ENCODE data around the gene UVRAG.

UVRAG gene

GRCh38 chr11:75802913-75803820, 11.8 kb upstream of the UVRAG start:
- peak; percentile 83 for DNase-seq (ENCODE audit: low read depth, low spot score)

DNA sequence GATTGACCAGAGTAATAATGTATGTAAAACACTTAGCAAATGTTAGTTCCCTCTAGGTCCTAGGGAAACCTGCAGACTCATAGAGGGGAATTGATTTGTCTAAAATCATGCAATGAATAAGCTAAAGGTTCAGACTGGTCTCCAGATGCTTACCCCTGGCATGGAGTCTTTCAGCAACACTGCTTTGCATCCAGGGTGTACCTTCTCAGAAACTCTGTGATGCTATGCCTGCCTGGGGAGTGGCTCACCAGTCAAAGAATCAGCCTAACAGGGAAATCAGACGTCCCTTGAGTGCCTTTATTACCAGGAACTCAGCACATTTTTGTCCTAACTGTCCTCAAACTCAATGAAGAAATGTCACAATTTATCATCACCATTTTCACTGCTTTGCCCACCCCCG, 5.9 kb upstream of the UVRAG start:
- DNase-seq (ENCODE audit: low read depth, low spot score): no peak

DNA sequence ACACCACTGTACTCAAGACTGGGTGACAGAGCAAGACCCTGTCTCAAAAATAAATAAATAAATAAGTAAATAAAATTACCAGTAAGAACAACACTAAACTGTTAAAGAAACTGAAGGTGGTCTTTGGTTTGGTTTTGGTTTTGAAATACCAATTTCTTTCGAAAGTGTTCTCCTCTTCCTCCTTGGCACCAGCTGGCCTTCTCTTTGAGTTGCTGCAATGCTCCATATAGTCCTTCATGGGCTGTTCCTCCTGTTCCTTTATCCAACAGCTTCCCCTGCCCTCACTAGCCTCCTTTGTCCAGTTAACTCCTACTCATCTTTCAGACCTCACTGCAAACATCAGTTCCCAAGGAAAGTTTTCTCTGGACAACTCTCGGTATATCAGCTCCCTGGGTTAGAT, 5.0 kb upstream of the UVRAG start:
- no peak for DNase-seq (ENCODE audit: low read depth, low spot score)

GRCh38 chr11:75810637-75811390, 4.2 kb upstream of the UVRAG start:
- no peak for DNase-seq (ENCODE audit: low read depth, low spot score)

DNA sequence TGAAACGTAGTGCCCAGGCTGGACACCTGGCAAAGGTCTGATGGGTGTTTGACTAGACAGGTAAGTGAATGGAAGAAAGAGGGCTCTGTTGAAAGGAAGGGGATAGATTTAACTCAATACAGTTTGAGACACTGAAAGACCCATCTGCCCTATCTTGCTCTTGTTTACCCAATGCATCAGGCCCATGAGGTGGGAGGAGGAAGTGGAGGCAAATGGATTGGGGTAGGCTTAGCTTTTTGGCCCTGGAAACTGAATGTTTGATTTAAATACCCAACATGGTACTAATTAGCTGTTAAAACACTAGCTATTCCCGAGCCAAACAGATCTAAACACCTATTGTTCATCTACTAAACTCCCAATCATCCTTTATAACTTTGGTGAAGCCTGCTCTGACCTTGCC, 3.5 kb upstream of the UVRAG start:
- DNase-seq (ENCODE audit: low read depth, low spot score): no peak

DNA sequence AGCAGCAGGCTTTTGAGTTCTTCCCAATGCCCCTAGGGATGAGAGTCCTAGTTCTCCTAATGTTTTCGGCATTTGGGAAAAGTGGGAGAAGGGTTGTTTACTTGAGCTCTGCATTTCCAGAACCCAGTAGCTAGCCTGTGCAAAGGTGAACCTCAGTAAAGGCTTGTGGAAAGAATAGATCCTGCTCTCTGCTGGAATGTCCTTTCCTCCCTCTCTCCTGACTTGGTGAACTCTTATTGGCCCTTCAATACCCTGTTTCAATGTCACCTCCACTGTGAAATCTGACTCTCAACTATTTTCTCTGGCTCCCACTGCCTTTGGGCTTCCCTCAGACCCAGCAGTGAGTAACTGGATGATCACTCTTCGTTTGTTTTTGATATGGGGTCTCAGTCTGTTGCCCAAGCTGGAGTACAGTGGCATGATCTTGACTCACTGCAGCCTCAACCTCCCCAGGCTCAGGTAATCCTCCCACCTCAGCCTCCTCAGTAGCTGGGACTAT, 2.4 kb upstream of the UVRAG start:
- no peak for DNase-seq (ENCODE audit: low read depth, low spot score)

GRCh38 chr11:75813124-75813523, 1.9 kb upstream of the UVRAG start:
- DNase-seq (ENCODE audit: low read depth, low spot score): no peak

DNA sequence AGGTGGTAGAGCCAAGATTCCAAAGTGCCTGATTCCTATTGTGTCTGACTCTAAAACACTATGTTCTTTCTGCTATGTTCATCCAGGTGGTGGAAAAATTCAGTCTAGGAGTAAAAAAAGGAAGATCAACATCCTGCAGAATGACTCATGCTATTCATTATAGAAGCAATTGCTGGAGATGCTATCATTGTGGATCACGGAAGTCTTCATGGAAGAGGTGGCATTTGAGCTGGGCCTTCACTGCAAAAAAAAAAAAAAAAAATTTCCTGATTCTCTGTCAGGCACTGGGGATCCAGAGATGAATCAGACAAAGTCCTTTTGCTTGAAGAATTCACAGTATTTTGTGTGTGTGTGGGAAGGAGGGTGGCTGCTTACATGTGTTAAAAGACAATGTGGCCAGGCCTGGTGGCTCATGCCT, 1.4 kb upstream of the UVRAG start:
- no peak for DNase-seq (ENCODE audit: low read depth, low spot score)

- no peak for DNase-seq (ENCODE audit: low read depth, low spot score)
Measured at GRCh38 chr11:75814363-75814676, 690 bp upstream of the UVRAG start.

DNA sequence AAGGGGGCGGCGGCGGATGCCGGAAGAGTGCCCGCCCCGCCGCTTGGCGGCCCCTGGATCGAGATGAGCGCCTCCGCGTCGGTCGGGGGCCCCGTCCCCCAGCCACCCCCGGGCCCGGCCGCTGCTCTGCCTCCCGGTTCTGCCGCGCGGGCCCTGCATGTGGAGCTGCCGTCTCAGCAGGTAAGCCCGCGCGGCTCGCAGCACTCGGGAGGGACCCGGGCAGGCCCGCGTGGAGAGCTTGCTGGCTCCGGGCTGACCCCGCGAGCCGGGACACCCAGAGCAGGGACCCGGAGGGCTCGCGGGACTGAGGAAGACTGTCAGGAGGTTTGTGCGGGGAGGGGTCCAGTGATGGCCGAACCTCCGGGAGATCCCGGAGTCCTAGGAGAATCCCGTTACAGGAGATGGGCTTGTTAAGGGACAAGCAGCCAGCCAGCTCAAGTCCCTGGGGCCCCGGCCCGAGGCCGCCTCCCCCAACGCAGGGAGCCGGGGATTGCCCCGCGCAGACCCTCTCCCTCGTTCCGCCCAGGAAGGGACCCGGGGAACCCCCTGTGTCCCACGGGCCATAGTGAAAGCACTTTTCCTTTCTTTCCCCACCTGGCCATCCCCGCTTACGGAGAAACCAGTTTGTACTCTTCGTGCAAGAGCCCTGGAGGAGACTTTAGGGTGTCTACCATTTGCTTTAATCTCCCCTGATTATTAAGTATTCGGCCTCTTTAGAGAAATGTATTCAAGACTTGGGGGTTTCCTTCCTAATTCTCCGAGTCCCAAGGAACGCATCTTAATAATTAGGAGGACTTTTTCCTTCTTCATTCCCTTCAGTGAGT, 547 bp downstream of the UVRAG start:
- DNase-seq (ENCODE audit: low read depth, low spot score): peak; percentile 76

- peak; percentile 23 for DNase-seq (ENCODE audit: low read depth, low spot score)
Measured at GRCh38 chr11:75816561-75817239, 1.7 kb downstream of the UVRAG start.

DNA sequence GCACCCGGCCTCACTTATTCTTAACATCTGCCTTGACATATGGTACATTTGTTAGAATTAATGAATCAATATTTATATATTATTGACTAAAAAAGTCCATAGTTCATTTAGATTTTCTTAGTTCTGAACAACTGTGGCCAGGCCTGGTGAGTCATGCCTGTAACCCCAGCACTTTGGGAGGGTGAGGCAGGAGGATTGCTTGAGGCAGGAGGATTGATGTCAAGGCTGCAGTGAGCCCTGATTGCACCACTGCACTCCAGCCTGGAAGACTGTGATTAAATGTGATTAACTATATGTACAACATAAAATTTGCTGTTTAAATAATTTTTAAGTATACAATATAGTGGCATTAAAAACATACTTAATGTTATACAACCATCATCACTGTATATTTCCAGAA, 5.6 kb downstream of the UVRAG start:
- no peak for DNase-seq (ENCODE audit: low read depth, low spot score)

DNA sequence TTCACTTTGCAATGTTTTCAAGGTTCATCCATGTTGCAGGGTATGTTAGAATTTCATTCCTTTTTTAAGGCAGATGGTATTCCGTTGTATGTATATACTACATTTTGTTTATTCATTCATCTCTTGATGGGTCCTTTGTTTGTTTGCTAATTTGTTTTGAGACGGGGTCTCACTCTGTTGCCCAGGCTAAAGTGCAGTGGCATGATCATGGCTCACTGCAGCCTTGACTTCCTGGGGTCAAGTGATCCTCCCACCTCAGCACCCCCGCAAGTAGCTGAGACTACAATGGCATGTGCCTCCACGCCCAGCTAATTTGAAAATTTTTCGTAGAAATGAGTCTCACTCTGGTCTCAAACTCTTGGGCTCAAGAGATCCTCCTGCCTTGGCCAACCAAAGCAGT, 6.2 kb downstream of the UVRAG start:
- no peak for DNase-seq (ENCODE audit: low read depth, low spot score)

GRCh38 chr11:75822541-75822940, 7.5 kb downstream of the UVRAG start:
- DNase-seq (ENCODE audit: low read depth, low spot score): no peak

- no peak for DNase-seq (ENCODE audit: low read depth, low spot score)
Measured at GRCh38 chr11:75823415-75823814, 8.4 kb downstream of the UVRAG start.

GRCh38 chr11:75823946-75824345, 8.9 kb downstream of the UVRAG start:
- DNase-seq (ENCODE audit: low read depth, low spot score): no peak

- peak; percentile 23 for DNase-seq (ENCODE audit: low read depth, low spot score)
Measured at GRCh38 chr11:75826461-75827230, 11.6 kb downstream of the UVRAG start.

- no peak for DNase-seq (ENCODE audit: low read depth, low spot score)
Measured at GRCh38 chr11:75827562-75827961, 12.6 kb downstream of the UVRAG start.

DNA sequence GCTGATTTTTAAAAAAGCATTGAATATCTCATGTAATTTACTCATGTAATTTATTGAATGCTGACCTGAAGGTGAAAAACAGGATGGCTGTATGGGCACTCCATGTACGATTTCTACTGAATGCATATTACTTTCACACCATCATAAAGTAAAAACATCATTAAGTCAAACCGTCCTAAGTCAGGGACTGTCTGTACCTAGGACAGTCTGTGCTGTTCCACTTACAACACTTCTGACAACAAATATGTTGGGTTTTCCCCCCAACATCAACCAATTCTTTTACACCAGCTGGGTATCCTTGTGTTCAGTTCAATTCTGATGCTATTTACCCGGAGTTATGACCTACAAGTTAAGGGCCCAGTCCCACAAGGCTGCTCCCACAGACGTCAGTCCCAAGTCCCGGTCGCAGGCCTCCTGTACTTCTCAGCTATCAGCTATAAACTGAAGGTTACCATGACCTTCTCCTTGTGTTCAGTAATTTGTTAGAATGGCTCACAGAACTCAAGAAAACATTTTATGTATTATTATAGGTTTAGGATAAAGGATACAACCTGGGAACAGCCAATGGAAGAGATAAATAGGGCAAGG, 17.0 kb downstream of the UVRAG start:
- no peak for DNase-seq (ENCODE audit: low read depth, low spot score)

DNA sequence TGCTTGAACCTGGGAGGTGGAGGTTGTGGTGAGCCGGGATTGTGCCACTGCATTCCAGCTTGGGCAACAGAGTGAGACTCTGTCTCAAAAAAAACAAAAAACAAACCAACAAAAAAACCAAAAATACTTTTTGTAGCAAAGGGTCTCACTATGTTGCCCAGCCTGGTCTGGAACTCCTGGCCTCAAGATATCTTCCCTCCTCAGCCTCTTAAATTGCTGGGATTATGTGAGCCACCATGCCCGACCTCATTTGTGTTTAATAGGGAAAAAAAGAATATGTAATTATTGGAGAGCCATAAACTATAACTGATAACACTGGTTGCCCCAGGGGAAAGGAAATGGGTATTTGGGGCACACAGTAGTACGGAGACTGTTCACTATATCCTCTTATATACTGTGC, 19.7 kb downstream of the UVRAG start:
- DNase-seq (ENCODE audit: low read depth, low spot score): no peak

All from astrocyte of the hippocampus (primary cell).